Endothelial cell of umbilical vein (primary cell): Measurements from ENCODE around the gene MARK2. TPM values are rescaled to one million over a fixed set of nuclear protein-coding genes. Genes with fewer than 3 reads are reported as not detected.

ENCODE experiments used
- BruUV-seq: library from RNA; stranded (reverse); fragments of 400-500 nt; replicated peaks from 2 replicates; lab custom pipeline; 2021; lab: Mats Ljungman, UMichigan
- CTCF ChIA-PET: fragments of 300-600, 350-600 bp; sonication (Branson Sonifier 250); formaldehyde crosslinking; loops from one replicate; lab custom pipeline; 2021; ENCODE audit warnings: antibody characterized with exemption, inconsistent platforms; lab: Charles Lee
- POLR2A ChIA-PET: fragments of 300-600, 350-600 bp; sonication (Branson Sonifier 250); formaldehyde crosslinking; loops from one replicate; lab custom pipeline; 2021; ENCODE audit warnings: antibody characterized with exemption, inconsistent platforms; lab: Charles Lee
- DNase-seq: peaks from one replicate; pipeline ENCODE4 v3.0.0-alpha.2; 2011; ENCODE audit warnings: low read depth, low spot score
- FAIRE-seq: peaks from 2 replicates; lab custom pipeline; 2011; peaks lifted over from hg19 to GRCh38; lab: Jason Lieb, UNC
- H2AFZ ChIP-seq: 2 replicates; pipeline ENCODE4 v1.6.0; 2012; ENCODE audit warnings: low read depth, low read length, control low read depth, inconsistent platforms
- H3K27ac ChIP-seq: 2 replicates; pipeline ENCODE4 v1.5.1; 2011; ENCODE audit warnings: low read depth, mild to moderate bottlenecking, control low read depth, low read length, moderate library complexity; ENCODE audit not compliant: insufficient read depth
- H3K27me3 ChIP-seq, 2 experiments: 2 replicates each; pipeline versions ENCODE4 v1.6.0 to v1.6.1; 2011; ENCODE audit warnings: low read length in 2 of 2, mixed read lengths in 1 of 2; ENCODE audit not compliant: control insufficient read depth in 2 of 2, insufficient read depth in 2 of 2
- H3K36me3 ChIP-seq, 2 experiments: 2 replicates in 1 of 2; 3 replicates in 1 of 2; pipeline ENCODE4 v1.5.1; 2011; ENCODE audit warnings: low read length in 2 of 2, mild to moderate bottlenecking in 1 of 2, moderate library complexity in 1 of 2; ENCODE audit not compliant: control insufficient read depth in 2 of 2, insufficient read depth in 2 of 2; ENCODE audit errors: extremely low read depth in 1 of 2
- H3K4me1 ChIP-seq: 3 replicates; pipeline ENCODE4 v1.5.1; 2011; ENCODE audit warnings: mild to moderate bottlenecking, low read length; ENCODE audit not compliant: control insufficient read depth, insufficient read depth; ENCODE audit errors: extremely low read depth
- H3K4me2 ChIP-seq: 2 replicates; pipeline ENCODE4 v1.6.1; 2011; ENCODE audit warnings: low read length, control low read depth, mixed read lengths; ENCODE audit not compliant: insufficient read depth
- H3K4me3 ChIP-seq, 3 experiments: fragments of 200-600 bp in 1 of 3; sonication (generic), shearing (Covaris generic) in 1 of 3; replicated peaks in 1 of 3; 2 replicates each; pipeline ENCODE4 v1.5.1; 2011 to 2016; ENCODE audit warnings: control low read depth in 3 of 3, low read length in 3 of 3, mild to moderate bottlenecking in 2 of 3, inconsistent platforms in 1 of 3, low read depth in 1 of 3, moderate library complexity in 1 of 3; ENCODE audit not compliant: insufficient read depth in 1 of 3
- H3K79me2 ChIP-seq: 2 replicates; pipeline ENCODE4 v1.6.0; 2012; ENCODE audit warnings: low read length, inconsistent platforms; ENCODE audit not compliant: control insufficient read depth, insufficient read depth
- H3K9ac ChIP-seq: replicated peaks from 2 replicates; pipeline ENCODE3; 2011; ENCODE audit warnings: low read length, control low read depth; ENCODE audit not compliant: insufficient read depth; ENCODE audit errors: extremely low read depth
- H3K9me1 ChIP-seq: replicated peaks from 3 replicates; pipeline ENCODE4 v1.6.0; 2011; ENCODE audit warnings: mild to moderate bottlenecking, low read length; ENCODE audit not compliant: control insufficient read depth, insufficient read depth; ENCODE audit errors: extremely low read depth
- H3K9me3 ChIP-seq: replicated peaks from 2 replicates; pipeline ENCODE4 v1.5.1; 2012; ENCODE audit warnings: low read length, inconsistent platforms; ENCODE audit not compliant: control insufficient read depth, insufficient read depth
- H4K20me1 ChIP-seq: replicated peaks from 2 replicates; pipeline ENCODE3; 2011; ENCODE audit warnings: mild to moderate bottlenecking, low read length; ENCODE audit not compliant: control insufficient read depth, insufficient read depth; ENCODE audit errors: extremely low read depth
- CTCF ChIP-seq, 2 donors: IDR thresholded peaks; 1 replicate in 1 of 2; 2 replicates in 1 of 2; pipeline ENCODE4 v1.5.1; 2011; ENCODE audit warnings: low read length in 2 of 2, mild to moderate bottlenecking in 2 of 2, moderate library complexity in 2 of 2, control low read depth in 1 of 2, inconsistent platforms in 1 of 2, low read depth in 1 of 2; ENCODE audit not compliant: insufficient read depth in 1 of 2; ENCODE audit errors: extremely low read depth in 1 of 2
- EZH2 ChIP-seq: IDR thresholded peaks from 2 replicates; pipeline ENCODE4 v1.6.1; 2012; ENCODE audit warnings: borderline replicate concordance, low read depth, mild to moderate bottlenecking, moderate library complexity, low read length, inconsistent platforms; ENCODE audit not compliant: severe bottlenecking
- FOS ChIP-seq: IDR thresholded peaks from 2 replicates; pipeline ENCODE4 v1.6.1; 2011; ENCODE audit warnings: mild to moderate bottlenecking, low read length, moderate library complexity, borderline replicate concordance; ENCODE audit not compliant: insufficient read depth
- GATA2 ChIP-seq: IDR thresholded peaks from 2 replicates; pipeline ENCODE4 v1.7.0; 2011; ENCODE audit warnings: low read depth, mild to moderate bottlenecking, moderate library complexity, mixed read lengths, low read length; ENCODE audit not compliant: insufficient read length, insufficient read depth
- JUN ChIP-seq: IDR thresholded peaks from 2 replicates; pipeline ENCODE4 v1.6.1; 2011; ENCODE audit warnings: borderline replicate concordance, low read depth; ENCODE audit not compliant: insufficient read length, insufficient read depth
- MAX ChIP-seq: IDR thresholded peaks from 2 replicates; pipeline ENCODE4 v1.6.1; 2011; ENCODE audit not compliant: insufficient read depth, insufficient read length
- MYC ChIP-seq: IDR thresholded peaks from one replicate; pipeline ENCODE4 v1.6.1; 2011; ENCODE audit warnings: mild to moderate bottlenecking, low read depth, low read length
- POLR2A ChIP-seq: IDR thresholded peaks from 2 replicates; pipeline ENCODE4 v1.6.1; 2012; ENCODE audit warnings: low read depth, mild to moderate bottlenecking, control low read depth, low read length
- POLR2AphosphoS5 ChIP-seq: IDR thresholded peaks from 2 replicates; pipeline ENCODE4 v1.6.1; 2012; ENCODE audit warnings: low read depth, mild to moderate bottlenecking, control low read depth, low read length, moderate library complexity; ENCODE audit not compliant: insufficient read depth
- dilution Hi-C: fragments of 300-500 bp; cut with MboI; formaldehyde crosslinking; loops from one replicate; pipeline ENCODE4 v1.15.0; 2019; ENCODE audit warnings: low sequenced_read_pairs; ENCODE audit not compliant: extremely low pct_ligation_motif_present
- intact Hi-C: fragments of 100-400 bp; cut with micrococcal nuclease; formaldehyde crosslinking; loops from one replicate; pipeline ENCODE4 v1.10.0; 2022
- polyA plus RNA-seq, 4 experiments: library from polyadenylated mRNA; depleted of rRNA in 3 of 4; stranded (reverse) in 3 of 4; unstranded in 1 of 4; fragments of >200 nt; gene quantifications; 2 replicates each; pipeline versions ENCODE4 v1.2.1 to v1.2.3, GENCODE V29; 2011 to 2012; ENCODE audit warnings: missing spikeins in 1 of 4
- total RNA-seq: library from RNA; stranded (reverse); gene quantifications from 2 replicates; pipeline ENCODE4 v1.2.3, GENCODE V29; 2021

The MARK2 gene
- total and polyA plus RNA-seq, 2 donors (not counting 3 experiments of a cell fraction or from before 2014, with no cell fraction given) = 16.6 to 34.7 TPM

- H3K27ac ChIP-seq = no peak overlapping the region
- intact Hi-C loops = no loop called here
- no peak overlapping the region for H3K4me2 ChIP-seq
- no peaks in the 10 kb centered on the region for H3K79me2 ChIP-seq
- no peak overlapping the region for H3K9ac ChIP-seq
- no peaks in the 10 kb centered on the region for H3K4me1 ChIP-seq
- DNase-seq (no peak), FAIRE-seq (no peak)
- TF ChIP-seq POLR2AphosphoS5 = no peak
- no peak for TF ChIP-seq JUN
- TF ChIP-seq EZH2 = no peak
- no peak for TF ChIP-seq POLR2A
- TF ChIP-seq GATA2 = no peak
- no peak for TF ChIP-seq MYC
- no peak for TF ChIP-seq MAX
- no peak for TF ChIP-seq FOS
- TF ChIP-seq CTCF (IDR thresholded peaks at IDR 0.05; ENCODE audit: extremely low read depth in 1 of 2, insufficient read depth in 1 of 2, low read depth in 1 of 2, low read length in 2 of 2) = no peak
- H3K4me3 ChIP-seq = no peak overlapping the region
- H4K20me1 ChIP-seq = no peaks in the 10 kb centered on the region
- ChIA-PET POLR2A (no interaction called here), CTCF (interaction anchor here (1.0 to 2.2 kb wide), 2 partner anchors 10 to 58 kb away, joined by 4 to 5 read pairs; partner anchors contain the start of gene ZFTA)
- no peaks in the 10 kb centered on the region for H3K27me3 ChIP-seq
- H2AFZ ChIP-seq = no peak overlapping the region
- H3K9me1 ChIP-seq = no peaks in the 10 kb centered on the region
- H3K36me3 ChIP-seq = peaks cover 2 to 35% of the 10 kb centered on the region in 2 experiments
- dilution Hi-C loops = no loop called here
- no peaks in the 10 kb centered on the region for H3K9me3 ChIP-seq
- BruUV-seq = no TSS peak
These were observed 12.3 kb upstream of the MARK2 start for GRCh38 chr11:63826471-63827190.
